ENCODE data around the gene CEND1. TPM values are rescaled to one million over a fixed set of nuclear protein-coding genes. Genes with fewer than 3 reads are reported as not detected.

The CEND1 gene
- total RNA-seq, 1 experiment from 2014 or later: 19.8 TPM

DNA sequence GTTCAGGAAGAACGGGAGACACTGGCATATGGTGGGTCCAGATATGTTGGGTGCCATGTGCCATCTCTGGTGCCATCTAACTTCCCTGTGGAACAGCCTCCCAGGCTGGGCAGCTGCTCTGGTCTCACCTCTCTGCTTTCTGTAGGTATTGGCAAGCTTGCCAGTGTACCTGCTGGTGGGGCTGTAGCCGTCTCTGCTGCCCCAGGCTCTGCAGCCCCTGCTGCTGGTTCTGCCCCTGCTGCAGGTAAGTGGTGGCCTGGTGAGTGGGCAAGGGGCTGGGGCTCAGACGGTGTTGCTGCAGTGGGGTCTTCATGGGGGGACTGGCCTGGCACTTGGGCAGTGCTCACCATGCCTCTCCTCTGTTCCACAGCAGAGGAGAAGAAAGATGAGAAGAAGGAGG lies 22.5 kb upstream of the CEND1 start:
- Histone ChIP-seq H3K9me2 (replicated peaks; ENCODE audit: insufficient read depth, low read length) (no peaks in the 10 kb centered on the region), H3K27ac (ENCODE audit: low read length) (no peak overlapping the region), H2AFZ (ENCODE audit: low read length) (no peak overlapping the region), H3K9ac (ENCODE audit: low read length) (no peak overlapping the region), H3K4me2 (ENCODE audit: low read depth, low read length, poor library complexity, severe bottlenecking) (no peak overlapping the region), H3K79me2 (ENCODE audit: low read length) (peaks cover 40% of the 10 kb centered on the region), H3K9me3 (ENCODE audit: low read length) (no peaks in the 10 kb centered on the region), H4K20me1 (ENCODE audit: insufficient read depth, low read depth, low read length) (peaks cover 34% of the 10 kb centered on the region), H3K27me3 (ENCODE audit: low read length) (no peaks in the 10 kb centered on the region), H3K4me3 (ENCODE audit: low read length) (no peak overlapping the region), H3K36me3 (ENCODE audit: insufficient read depth, low read length) (peaks cover 31% of the 10 kb centered on the region; the same call in 1 of the 2 replicates), H3K4me1 (ENCODE audit: low read length) (peaks cover 24% of the 10 kb centered on the region)
- no peak for DNase-seq

GRCh38 chr11:811446-812245 lies 21.8 kb upstream of the CEND1 start:
- H3K4me2 ChIP-seq (ENCODE audit: low read depth, low read length, poor library complexity, severe bottlenecking): peak overlapping the region; percentile 92
- H2AFZ ChIP-seq (ENCODE audit: low read length): no peak overlapping the region
- no peaks in the 10 kb centered on the region for H3K9me2 ChIP-seq (replicated peaks; ENCODE audit: insufficient read depth, low read length)
- peak overlapping the region; percentile 85 for H3K9ac ChIP-seq (ENCODE audit: low read length)
- peak overlapping the region; percentile 75; the same call in 1 of the 2 replicates for H3K27ac ChIP-seq (ENCODE audit: low read length)
- H3K27me3 ChIP-seq (ENCODE audit: low read length): no peaks in the 10 kb centered on the region
- H3K36me3 ChIP-seq (ENCODE audit: insufficient read depth, low read length): peaks cover 31% of the 10 kb centered on the region; the same call in 1 of the 2 replicates
- no peak for DNase-seq
- H3K79me2 ChIP-seq (ENCODE audit: low read length): peaks cover 40% of the 10 kb centered on the region
- H3K4me3 ChIP-seq (ENCODE audit: low read length): peak overlapping the region; percentile 87
- H3K9me3 ChIP-seq (ENCODE audit: low read length): no peaks in the 10 kb centered on the region
- peaks cover 24% of the 10 kb centered on the region for H3K4me1 ChIP-seq (ENCODE audit: low read length)
- H4K20me1 ChIP-seq (ENCODE audit: insufficient read depth, low read depth, low read length): peaks cover 34% of the 10 kb centered on the region

DNA sequence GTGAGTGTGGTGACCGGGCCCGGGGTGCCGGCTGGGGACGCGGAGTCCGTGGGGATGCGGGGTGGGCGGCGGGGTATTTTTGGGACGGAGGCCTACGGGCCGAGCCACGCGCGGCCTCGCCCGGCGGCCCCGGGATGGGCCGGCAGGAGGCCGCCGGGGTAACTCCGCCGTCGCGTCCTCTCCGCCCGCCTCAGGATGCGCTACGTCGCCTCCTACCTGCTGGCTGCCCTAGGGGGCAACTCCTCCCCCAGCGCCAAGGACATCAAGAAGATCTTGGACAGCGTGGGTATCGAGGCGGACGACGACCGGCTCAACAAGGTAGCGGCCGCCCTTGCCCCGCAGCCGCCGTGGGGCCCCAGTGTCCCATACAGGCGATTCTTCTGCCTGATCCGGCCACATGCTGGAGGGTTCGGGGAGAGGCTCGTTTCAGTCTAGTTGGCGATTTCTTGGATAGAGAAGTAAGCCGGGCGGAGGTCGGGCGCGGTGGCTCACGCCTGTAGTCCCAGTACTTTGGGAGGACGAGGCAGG lies 20.2 kb upstream of the CEND1 start:
- H4K20me1 ChIP-seq (ENCODE audit: insufficient read depth, low read depth, low read length): peaks cover 34% of the 10 kb centered on the region
- H2AFZ ChIP-seq (ENCODE audit: low read length): no peak overlapping the region
- peak; percentile 63 for DNase-seq
- H3K4me2 ChIP-seq (ENCODE audit: low read depth, low read length, poor library complexity, severe bottlenecking): peak overlapping the region; percentile 92
- peak overlapping the region; percentile 85 for H3K9ac ChIP-seq (ENCODE audit: low read length)
- peak overlapping the region; percentile 75 for H3K27ac ChIP-seq (ENCODE audit: low read length)
- peaks cover 40% of the 10 kb centered on the region for H3K79me2 ChIP-seq (ENCODE audit: low read length)
- no peaks in the 10 kb centered on the region for H3K9me3 ChIP-seq (ENCODE audit: low read length)
- H3K36me3 ChIP-seq (ENCODE audit: insufficient read depth, low read length): peaks cover 31% of the 10 kb centered on the region; the same call in 1 of the 2 replicates
- no peaks in the 10 kb centered on the region for H3K9me2 ChIP-seq (replicated peaks; ENCODE audit: insufficient read depth, low read length)
- peaks cover 33% of the 10 kb centered on the region for H3K4me1 ChIP-seq (ENCODE audit: low read length)
- peak overlapping the region; percentile 87 for H3K4me3 ChIP-seq (ENCODE audit: low read length)
- no peaks in the 10 kb centered on the region for H3K27me3 ChIP-seq (ENCODE audit: low read length)

GRCh38 chr11:809287-810039 lies 19.6 kb upstream of the CEND1 start, which contains the start of gene RPLP2:
RPLP2 (plus strand) TSS chr11:809967; CDS start chr11:810235, 268 bp downstream.
- Histone ChIP-seq H3K4me1 (ENCODE audit: low read length) (peaks cover 36% of the 10 kb centered on the region), H3K9me2 (replicated peaks; ENCODE audit: insufficient read depth, low read length) (no peaks in the 10 kb centered on the region), H3K4me2 (ENCODE audit: low read depth, low read length, poor library complexity, severe bottlenecking) (peak within 1 kb of the TSS; percentile 92), H3K9me3 (ENCODE audit: low read length) (no peaks in the 10 kb centered on the region), H3K27ac (ENCODE audit: low read length) (peak within 1 kb of the TSS; percentile 75), H4K20me1 (ENCODE audit: insufficient read depth, low read depth, low read length) (peaks cover 34% of the 10 kb centered on the region), H3K4me3 (ENCODE audit: low read length) (peak within 1 kb of the TSS; percentile 87), H2AFZ (ENCODE audit: low read length) (peak within 1 kb of the TSS; percentile 93; the same call in 1 of the 2 replicates), H3K36me3 (ENCODE audit: insufficient read depth, low read length) (peaks cover 31% of the 10 kb centered on the region; the same call in 1 of the 2 replicates), H3K27me3 (ENCODE audit: low read length) (no peaks in the 10 kb centered on the region), H3K9ac (ENCODE audit: low read length) (peak within 1 kb of the TSS; percentile 85), H3K79me2 (ENCODE audit: low read length) (peaks cover 40% of the 10 kb centered on the region)
- peak; percentile 99 for DNase-seq

DNA sequence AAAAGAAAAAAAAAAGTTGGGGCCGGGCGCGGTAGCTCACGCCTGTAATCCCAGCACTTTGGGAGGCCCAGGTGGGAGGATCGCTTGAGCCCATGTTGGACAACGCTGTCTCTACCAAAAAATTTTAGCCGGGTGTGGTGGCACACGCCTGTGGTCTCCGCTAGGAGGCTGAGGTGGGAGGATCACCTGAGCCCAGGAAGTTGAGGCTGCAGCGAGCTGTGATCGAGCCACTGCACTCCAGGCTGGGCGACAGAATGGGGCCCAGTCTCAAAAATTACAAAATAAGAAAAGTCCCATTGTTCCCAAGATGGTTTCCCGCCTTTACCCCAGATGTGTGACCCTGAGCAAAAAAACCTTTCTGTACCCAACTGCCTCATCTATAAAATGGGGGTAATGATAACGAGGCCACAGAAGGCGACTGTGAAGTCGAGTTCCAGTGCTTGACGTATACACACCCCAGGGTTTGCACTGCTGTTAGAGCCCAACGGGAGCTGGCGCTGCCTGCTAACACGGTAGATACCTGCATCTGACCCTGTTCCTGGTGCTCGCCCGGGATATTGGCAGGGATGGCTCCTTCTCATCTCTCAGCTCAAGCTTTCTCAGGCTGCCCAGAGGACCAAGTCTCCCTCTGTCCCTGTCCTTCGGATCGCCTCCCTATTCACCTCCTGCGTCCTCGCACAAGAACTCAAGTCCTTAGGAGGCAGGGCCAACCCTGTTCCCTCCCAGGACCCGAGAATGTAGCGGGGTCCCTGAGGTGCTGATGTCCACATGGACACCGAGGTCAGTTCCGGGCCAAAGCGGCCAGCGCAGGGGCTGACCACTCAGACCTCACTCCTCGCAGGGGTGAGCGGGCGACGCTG lies 18.8 kb upstream of the CEND1 start:
- Histone ChIP-seq H3K4me2 (ENCODE audit: low read depth, low read length, poor library complexity, severe bottlenecking) (peak overlapping the region; percentile 92), H3K27me3 (ENCODE audit: low read length) (no peaks in the 10 kb centered on the region), H3K36me3 (ENCODE audit: insufficient read depth, low read length) (peaks cover 29% of the 10 kb centered on the region; the same call in 1 of the 2 replicates), H4K20me1 (ENCODE audit: insufficient read depth, low read depth, low read length) (peaks cover 34% of the 10 kb centered on the region), H2AFZ (ENCODE audit: low read length) (no peak overlapping the region), H3K9me2 (replicated peaks; ENCODE audit: insufficient read depth, low read length) (no peaks in the 10 kb centered on the region), H3K79me2 (ENCODE audit: low read length) (peaks cover 40% of the 10 kb centered on the region), H3K9ac (ENCODE audit: low read length) (peak overlapping the region; percentile 85), H3K4me3 (ENCODE audit: low read length) (peak overlapping the region; percentile 87), H3K4me1 (ENCODE audit: low read length) (peaks cover 44% of the 10 kb centered on the region), H3K27ac (ENCODE audit: low read length) (peak overlapping the region; percentile 75), H3K9me3 (ENCODE audit: low read length) (no peaks in the 10 kb centered on the region)
- peak; percentile 78 for DNase-seq

GRCh38 chr11:804599-804964 lies 14.7 kb upstream of the CEND1 start:
- Histone ChIP-seq H3K9ac (ENCODE audit: low read length) (peak overlapping the region; percentile 90), H2AFZ (ENCODE audit: low read length) (no peak overlapping the region)

GRCh38 chr11:803770-804598 lies 14.1 kb upstream of the CEND1 start:
- Histone ChIP-seq H3K27ac (ENCODE audit: low read length) (0 out of 2 replicates have a peak overlapping the region, but pooled peaks have one; percentile 63), H3K9me3 (ENCODE audit: low read length) (no peaks in the 10 kb centered on the region), H3K36me3 (ENCODE audit: insufficient read depth, low read length) (no peaks in the 10 kb centered on the region), H3K27me3 (ENCODE audit: low read length) (no peaks in the 10 kb centered on the region), H2AFZ (ENCODE audit: low read length) (no peak overlapping the region), H3K9ac (ENCODE audit: low read length) (peak overlapping the region; percentile 90), H4K20me1 (ENCODE audit: insufficient read depth, low read depth, low read length) (no peaks in the 10 kb centered on the region), H3K4me1 (ENCODE audit: low read length) (peaks cover 32% of the 10 kb centered on the region), H3K9me2 (replicated peaks; ENCODE audit: insufficient read depth, low read length) (no peaks in the 10 kb centered on the region), H3K79me2 (ENCODE audit: low read length) (peaks cover 15% of the 10 kb centered on the region), H3K4me3 (ENCODE audit: low read length) (peak overlapping the region; percentile 78), H3K4me2 (ENCODE audit: low read depth, low read length, poor library complexity, severe bottlenecking) (peak overlapping the region; percentile 86)
- peak; percentile 47 for DNase-seq

More at GRCh38 chr11:804599-804964, 14.7 kb upstream of the CEND1 start:
- Histone ChIP-seq H3K4me3 (ENCODE audit: low read length) (peak overlapping the region; percentile 78), H3K27me3 (ENCODE audit: low read length) (no peaks in the 10 kb centered on the region), H3K79me2 (ENCODE audit: low read length) (peaks cover 18% of the 10 kb centered on the region), H3K4me2 (ENCODE audit: low read depth, low read length, poor library complexity, severe bottlenecking) (peak overlapping the region; percentile 86), H3K9me2 (replicated peaks; ENCODE audit: insufficient read depth, low read length) (no peaks in the 10 kb centered on the region), H3K36me3 (ENCODE audit: insufficient read depth, low read length) (no peaks in the 10 kb centered on the region), H3K9me3 (ENCODE audit: low read length) (no peaks in the 10 kb centered on the region), H4K20me1 (ENCODE audit: insufficient read depth, low read depth, low read length) (no peaks in the 10 kb centered on the region), H3K4me1 (ENCODE audit: low read length) (peaks cover 32% of the 10 kb centered on the region), H3K27ac (ENCODE audit: low read length) (peak overlapping the region; percentile 63; the same call in 1 of the 2 replicates)
- DNase-seq: no peak
